HG02759 (cell line): Measurements from ENCODE around the gene SOX18.

Experiments
- ATAC-seq: cut with Tn5 transposase; IDR thresholded peaks from one replicate; pipeline ENCODE4 v1.9.1; 2021; ENCODE audit warnings: mild to moderate bottlenecking, moderate library complexity; ENCODE audit not compliant: unreplicated experiment

The SOX18 gene

GRCh38 chr20:64080813-64081623 is 31.6 kb upstream of the SOX18 start:
- no peak for ATAC-seq

- no peak for ATAC-seq
These were observed 30.8 kb upstream of the SOX18 start, which contains the start of gene OPRL1 for GRCh38 chr20:64080013-64080812. Gene OPRL1, plus strand, starts transcription at chr20:64080082. Its CDS starts 12,639 bp downstream, at chr20:64092721.

- ATAC-seq, result peak; percentile 44
These were observed 30.0 kb upstream of the SOX18 start, which contains the start of gene RGS19 for GRCh38 chr20:64079273-64080012. Gene RGS19, minus strand, starts transcription at chr20:64079518. Its CDS starts 2,632 bp downstream, at chr20:64076886.

- ATAC-seq, result no peak
These were observed 29.5 kb upstream of the SOX18 start for GRCh38 chr20:64078934-64079272.

- ATAC-seq, result peak; percentile 28
These were observed 28.6 kb upstream of the SOX18 start for GRCh38 chr20:64077876-64078551.

GRCh38 chr20:64077541-64077875 is 28.1 kb upstream of the SOX18 start:
- ATAC-seq, result no peak

GRCh38 chr20:64077094-64077493 is 27.7 kb upstream of the SOX18 start:
- peak; percentile 29 for ATAC-seq

GRCh38 chr20:64076061-64076997 is 26.9 kb upstream of the SOX18 start:
- no peak for ATAC-seq

GRCh38 chr20:64075556-64075955 is 26.1 kb upstream of the SOX18 start:
- ATAC-seq, result no peak

GRCh38 chr20:64074963-64075362 is 25.5 kb upstream of the SOX18 start:
- ATAC-seq, result no peak

- ATAC-seq, result no peak
These were observed 24.8 kb upstream of the SOX18 start for GRCh38 chr20:64074184-64074789.

- no peak for ATAC-seq
These were observed 24.2 kb upstream of the SOX18 start for GRCh38 chr20:64073476-64074183.

- ATAC-seq, result no peak
These were observed 23.1 kb upstream of the SOX18 start for GRCh38 chr20:64072498-64073063.

- ATAC-seq, result no peak
These were observed 22.2 kb upstream of the SOX18 start for GRCh38 chr20:64071341-64072332.

- no peak for ATAC-seq
These were observed 21.0 kb upstream of the SOX18 start for GRCh38 chr20:64070244-64070993.

GRCh38 chr20:64069614-64070243 is 20.3 kb upstream of the SOX18 start:
- no peak for ATAC-seq
